Measurements from ENCODE around the gene TIMP1. TPM values are rescaled to one million over a fixed set of nuclear protein-coding genes. Genes with fewer than 3 reads are reported as not detected.

The TIMP1 gene
- polyA plus RNA-seq, 1 of the 3 experiments (the other 2 are of a cell fraction), result 323 TPM

DNA sequence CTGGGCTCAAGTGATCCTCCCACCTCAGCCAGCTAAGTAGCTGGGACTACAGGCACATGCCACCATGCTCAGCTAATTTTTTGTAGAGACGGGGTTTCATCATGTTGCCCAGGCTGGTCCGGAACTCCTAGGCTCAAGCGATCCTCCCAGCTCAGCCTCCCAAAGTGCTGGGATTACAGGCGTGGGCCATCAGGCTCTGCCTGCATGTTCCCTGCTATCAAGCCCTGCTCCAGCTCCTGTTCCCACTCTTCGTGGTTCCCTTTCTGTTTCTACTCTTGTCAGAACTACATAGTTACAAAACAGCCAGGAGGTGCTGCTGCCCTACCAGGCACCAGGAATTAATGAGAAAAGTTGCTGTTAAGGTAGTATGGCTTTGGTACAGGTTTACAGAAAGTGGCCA is 8.7 kb downstream of the TIMP1 start:
- ChIA-PET POLR2A (no interaction called here), CTCF (no interaction called here)
- no peaks in the 10 kb centered on the region for H4K20me1 ChIP-seq (ENCODE audit: insufficient read depth)
- WGBS (ENCODE audit: low lambda C conversion rate), result 57% methylated on average over 5 of the region's 5 CpGs
- H2AFZ ChIP-seq (ENCODE audit: low read depth), result no peak overlapping the region
- no peaks in the 10 kb centered on the region for H3K9me2 ChIP-seq
- H3K27ac ChIP-seq (ENCODE audit: low read depth in 2 of 2, low read length in 1 of 2), result no peak overlapping the region
- TF ChIP-seq RFX5 (IDR thresholded peaks at IDR 0.05; ENCODE audit: low read length) (no peak), SMC3 (IDR thresholded peaks at IDR 0.05; ENCODE audit: low read depth, low read length) (no peak), MXI1 (IDR thresholded peaks at IDR 0.05; ENCODE audit: low read depth, low read length) (no peak), MEF2A (IDR thresholded peaks at IDR 0.05; ENCODE audit: borderline replicate concordance, low read depth) (no peak), GABPA (IDR thresholded peaks at IDR 0.05; ENCODE audit: low read depth) (no peak), TAF1 (IDR thresholded peaks at IDR 0.05; ENCODE audit: borderline replicate concordance, low read depth, low read length) (no peak), RAD21 (IDR thresholded peaks at IDR 0.05; ENCODE audit: low read length) (no peak), FOXJ3 (CRISPR knock-in tag; IDR thresholded peaks at IDR 0.05) (no peak), POLR2AphosphoS5 (IDR thresholded peaks at IDR 0.05; ENCODE audit: low read depth, low read length) (no peak)
- TF ChIP-seq, protein P1, sequence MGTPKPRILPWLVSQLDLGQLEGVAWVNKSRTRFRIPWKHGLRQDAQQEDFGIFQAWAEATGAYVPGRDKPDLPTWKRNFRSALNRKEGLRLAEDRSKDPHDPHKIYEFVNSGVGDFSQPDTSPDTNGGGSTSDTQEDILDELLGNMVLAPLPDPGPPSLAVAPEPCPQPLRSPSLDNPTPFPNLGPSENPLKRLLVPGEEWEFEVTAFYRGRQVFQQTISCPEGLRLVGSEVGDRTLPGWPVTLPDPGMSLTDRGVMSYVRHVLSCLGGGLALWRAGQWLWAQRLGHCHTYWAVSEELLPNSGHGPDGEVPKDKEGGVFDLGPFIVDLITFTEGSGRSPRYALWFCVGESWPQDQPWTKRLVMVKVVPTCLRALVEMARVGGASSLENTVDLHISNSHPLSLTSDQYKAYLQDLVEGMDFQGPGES (IDR thresholded peaks at IDR 0.05; ENCODE audit: low read depth, low read length), result no peak
- TF ChIP-seq, protein P2, sequence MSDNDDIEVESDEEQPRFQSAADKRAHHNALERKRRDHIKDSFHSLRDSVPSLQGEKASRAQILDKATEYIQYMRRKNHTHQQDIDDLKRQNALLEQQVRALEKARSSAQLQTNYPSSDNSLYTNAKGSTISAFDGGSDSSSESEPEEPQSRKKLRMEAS (IDR thresholded peaks at IDR 0.05; ENCODE audit: low read depth), result no peak
- no peaks in the 10 kb centered on the region for H3K27me3 ChIP-seq (ENCODE audit: insufficient read depth)
- DNase-seq, result no peak
- no peaks in the 10 kb centered on the region for H3K79me2 ChIP-seq (ENCODE audit: insufficient read depth)
- H3K4me2 ChIP-seq, result no peak overlapping the region
- H3K4me1 ChIP-seq (ENCODE audit: control insufficient read depth in 1 of 2, insufficient read depth in 2 of 2, low read depth in 1 of 2, low read length in 1 of 2), result no peaks in the 10 kb centered on the region
- H3K9ac ChIP-seq, result no peak overlapping the region
- no peaks in the 10 kb centered on the region for H3K9me3 ChIP-seq
- H3K36me3 ChIP-seq (replicated peaks in 1 of 2; ENCODE audit: control insufficient read depth in 1 of 2, insufficient read depth in 2 of 2, low read length in 1 of 2), result no peaks in the 10 kb centered on the region
- no peak overlapping the region for H3K4me3 ChIP-seq (ENCODE audit: low read depth in 2 of 2, low read length in 1 of 2)
- no peaks in the 10 kb centered on the region for H3F3A ChIP-seq (replicated peaks; ENCODE audit: insufficient read depth)

DNA sequence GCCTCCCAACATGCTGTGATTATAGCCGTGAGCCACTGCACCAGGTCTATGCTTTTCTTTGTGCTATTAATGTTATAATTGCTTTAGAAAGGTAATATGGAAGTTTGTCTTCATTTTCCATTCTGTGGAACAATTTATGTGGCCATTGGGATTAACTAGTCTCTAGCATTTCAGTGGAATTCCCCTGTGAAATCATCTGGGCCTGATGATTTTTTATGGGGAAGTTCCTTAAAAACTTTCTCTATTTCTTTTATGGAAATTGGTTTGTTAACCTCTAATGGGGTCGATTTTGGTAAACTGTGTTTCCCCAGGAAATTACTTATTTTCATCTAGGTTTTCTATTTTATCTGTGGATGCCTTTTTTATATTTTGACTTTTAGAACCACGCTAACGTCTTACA is 11.3 kb downstream of the TIMP1 start:
- Histone ChIP-seq H4K20me1 (ENCODE audit: insufficient read depth) (no peaks in the 10 kb centered on the region), H3K4me3 (ENCODE audit: low read depth in 2 of 2, low read length in 1 of 2) (no peak overlapping the region), H2AFZ (ENCODE audit: low read depth) (no peak overlapping the region), H3K4me2 (no peak overlapping the region), H3K9ac (no peak overlapping the region), H3K36me3 (replicated peaks in 1 of 2; ENCODE audit: control insufficient read depth in 1 of 2, insufficient read depth in 2 of 2, low read length in 1 of 2) (no peaks in the 10 kb centered on the region), H3K27ac (ENCODE audit: low read depth in 2 of 2, low read length in 1 of 2) (no peak overlapping the region), H3K79me2 (ENCODE audit: insufficient read depth) (no peaks in the 10 kb centered on the region), H3K9me3 (no peaks in the 10 kb centered on the region), H3K4me1 (ENCODE audit: control insufficient read depth in 1 of 2, insufficient read depth in 2 of 2, low read depth in 1 of 2, low read length in 1 of 2) (no peaks in the 10 kb centered on the region), H3F3A (replicated peaks; ENCODE audit: insufficient read depth) (no peaks in the 10 kb centered on the region), H3K9me2 (no peaks in the 10 kb centered on the region), H3K27me3 (ENCODE audit: insufficient read depth) (no peaks in the 10 kb centered on the region)
- no peak for TF ChIP-seq ELF1 (IDR thresholded peaks at IDR 0.05)
- no peak for TF ChIP-seq POLR2AphosphoS5 (IDR thresholded peaks at IDR 0.05; ENCODE audit: low read depth, low read length)
- TF ChIP-seq GATA2 (CRISPR knock-in tag; IDR thresholded peaks at IDR 0.05), result no peak
- 30% methylated on average over 4 of the region's 4 CpGs for WGBS (ENCODE audit: low lambda C conversion rate)
- POLR2A ChIA-PET, result no interaction called here
- CTCF ChIA-PET, result no interaction called here
- no peak for DNase-seq
